Mesodermal cell (in vitro differentiated cells): ENCODE results near the gene MEX3A. TPM values are rescaled to one million over a fixed set of nuclear protein-coding genes. Genes with fewer than 3 reads are reported as not detected.
"Not testable (repeated sequence)": the region's sequence is repeated elsewhere in the genome, so short reads cannot be mapped to it uniquely, and the experiment has no call there.

Experiments used
- H3K27ac ChIP-seq: 2 replicates; pipeline ENCODE4 v1.7.0; 2013; ENCODE audit warnings: mild to moderate bottlenecking, low read depth, low read length, moderate library complexity; ENCODE audit not compliant: severe bottlenecking
- H3K36me3 ChIP-seq: 2 replicates; pipeline ENCODE4 v1.7.1; 2013; ENCODE audit warnings: mild to moderate bottlenecking, low read length, moderate library complexity; ENCODE audit not compliant: control insufficient read depth, insufficient read depth
- H3K4me1 ChIP-seq: one replicate; pipeline ENCODE4 v1.7.1; 2013; ENCODE audit warnings: mild to moderate bottlenecking, low read length; ENCODE audit not compliant: insufficient read depth, control insufficient read depth, poor library complexity, severe bottlenecking
- H3K4me3 ChIP-seq: 2 replicates; pipeline ENCODE4 v1.7.0; 2013; ENCODE audit warnings: low read length, control low read depth, mild to moderate bottlenecking; ENCODE audit not compliant: insufficient read depth, poor library complexity, severe bottlenecking; ENCODE audit errors: extremely low read depth
- H3K9me3 ChIP-seq: 2 replicates; pipeline ENCODE4 v1.7.1; 2013; ENCODE audit warnings: mild to moderate bottlenecking, low read length, moderate library complexity; ENCODE audit not compliant: control insufficient read depth
- WGBS, 2 experiments: methylation state at CpG; one replicate each; pipeline ENCODE4 v1.1.5; 2013; ENCODE audit warnings: missing lambda C conversion rate in 2 of 2; ENCODE audit not compliant: insufficient coverage in 2 of 2; 5-methylcytosine and 5-hydroxymethylcytosine counted together
- polyA plus RNA-seq, 2 experiments: library from polyadenylated mRNA; stranded (reverse); fragments of 50-300 nt; gene quantifications; one replicate each; pipeline ENCODE4 v1.2.3, GENCODE V29; 2013

The MEX3A gene, protein sequence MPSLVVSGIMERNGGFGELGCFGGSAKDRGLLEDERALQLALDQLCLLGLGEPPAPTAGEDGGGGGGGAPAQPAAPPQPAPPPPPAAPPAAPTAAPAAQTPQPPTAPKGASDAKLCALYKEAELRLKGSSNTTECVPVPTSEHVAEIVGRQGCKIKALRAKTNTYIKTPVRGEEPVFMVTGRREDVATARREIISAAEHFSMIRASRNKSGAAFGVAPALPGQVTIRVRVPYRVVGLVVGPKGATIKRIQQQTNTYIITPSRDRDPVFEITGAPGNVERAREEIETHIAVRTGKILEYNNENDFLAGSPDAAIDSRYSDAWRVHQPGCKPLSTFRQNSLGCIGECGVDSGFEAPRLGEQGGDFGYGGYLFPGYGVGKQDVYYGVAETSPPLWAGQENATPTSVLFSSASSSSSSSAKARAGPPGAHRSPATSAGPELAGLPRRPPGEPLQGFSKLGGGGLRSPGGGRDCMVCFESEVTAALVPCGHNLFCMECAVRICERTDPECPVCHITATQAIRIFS
- 61.7 TPM for polyA plus RNA-seq (2013, experiment 1 of 2)
- polyA plus RNA-seq (2013, experiment 2 of 2), result 47.5 TPM

DNA sequence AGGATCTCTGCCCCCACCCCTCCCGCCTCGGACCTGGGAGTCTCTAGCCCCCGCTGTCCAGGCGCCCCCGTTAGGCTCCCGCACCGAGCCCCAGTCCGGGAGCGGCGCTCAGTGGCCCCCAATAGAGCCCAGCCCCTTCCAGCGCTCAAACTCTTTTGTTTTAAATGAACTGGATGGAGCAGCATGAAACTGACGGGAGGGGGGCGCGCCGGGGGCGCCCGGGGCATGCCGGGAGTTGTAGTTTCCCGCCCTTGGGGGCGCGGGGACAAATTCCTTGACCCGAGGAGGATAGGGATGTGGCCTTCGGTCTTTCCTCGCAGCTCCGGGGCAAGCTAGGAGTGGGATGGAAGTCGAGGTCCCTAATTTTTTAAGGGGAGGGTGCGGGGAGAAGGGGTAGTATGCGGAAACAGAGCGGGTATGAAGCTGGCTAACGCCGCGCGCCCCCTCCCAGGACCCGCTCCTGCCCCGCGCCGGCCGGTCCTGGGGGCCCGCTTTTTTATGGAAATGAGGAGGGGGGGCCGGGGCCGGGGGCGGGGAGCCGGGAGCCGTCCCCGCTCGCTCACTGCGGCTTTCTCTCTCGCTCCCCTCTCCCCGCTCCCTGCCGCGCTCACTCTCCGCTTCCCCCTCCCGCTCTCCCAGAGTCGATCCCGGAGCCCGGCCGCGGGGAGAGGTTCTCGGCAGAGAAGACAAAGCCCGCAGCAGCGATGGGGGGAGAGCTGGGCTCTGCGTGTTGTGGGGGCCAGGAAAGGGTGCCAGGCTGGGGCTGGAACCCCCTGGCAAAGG lies at the start of gene MEX3A:
TSS of gene MEX3A (minus strand) at position 157 of the 783 bp plus-strand sequence. CDS start 467 bp downstream, outside the sequence.
- Histone ChIP-seq H3K27ac (peak within 1 kb of the TSS; percentile 94), H3K36me3 (peaks cover 41% of the 10 kb centered on the region), H3K4me3 (peak within 1 kb of the TSS; percentile 83), H3K4me1 (peaks cover 24% of the 10 kb centered on the region), H3K9me3 (no peaks in the 10 kb centered on the region)
- WGBS, 2 experiments, result 0 to 1% methylated on average over 14 to 17 of the region's 62 CpGs

DNA sequence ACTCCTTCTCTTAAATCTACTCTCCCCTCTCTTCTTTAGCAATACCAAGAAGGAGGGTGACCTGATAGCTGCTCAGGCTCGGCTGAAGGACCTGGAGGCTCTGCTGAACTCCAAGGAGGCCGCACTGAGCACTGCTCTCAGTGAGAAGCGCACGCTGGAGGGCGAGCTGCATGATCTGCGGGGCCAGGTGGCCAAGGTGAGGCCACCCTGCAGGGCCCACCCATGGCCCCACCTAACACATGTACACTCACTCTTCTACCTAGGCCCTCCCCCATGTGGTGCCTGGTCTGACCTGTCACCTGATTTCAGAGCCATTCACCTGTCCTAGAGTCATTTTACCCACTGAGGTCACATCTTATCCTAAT lies 48.3 kb upstream of the MEX3A start:
- peak overlapping the region; percentile 1 for H3K27ac ChIP-seq
- H3K9me3 ChIP-seq, result no peaks in the 10 kb centered on the region
- peaks cover 43% of the 10 kb centered on the region for H3K4me1 ChIP-seq
- peaks cover 64% of the 10 kb centered on the region for H3K36me3 ChIP-seq
- H3K4me3 ChIP-seq, result no peak overlapping the region
- 80 to 85% methylated on average over 6 of the region's 6 CpGs for WGBS, 2 experiments

DNA sequence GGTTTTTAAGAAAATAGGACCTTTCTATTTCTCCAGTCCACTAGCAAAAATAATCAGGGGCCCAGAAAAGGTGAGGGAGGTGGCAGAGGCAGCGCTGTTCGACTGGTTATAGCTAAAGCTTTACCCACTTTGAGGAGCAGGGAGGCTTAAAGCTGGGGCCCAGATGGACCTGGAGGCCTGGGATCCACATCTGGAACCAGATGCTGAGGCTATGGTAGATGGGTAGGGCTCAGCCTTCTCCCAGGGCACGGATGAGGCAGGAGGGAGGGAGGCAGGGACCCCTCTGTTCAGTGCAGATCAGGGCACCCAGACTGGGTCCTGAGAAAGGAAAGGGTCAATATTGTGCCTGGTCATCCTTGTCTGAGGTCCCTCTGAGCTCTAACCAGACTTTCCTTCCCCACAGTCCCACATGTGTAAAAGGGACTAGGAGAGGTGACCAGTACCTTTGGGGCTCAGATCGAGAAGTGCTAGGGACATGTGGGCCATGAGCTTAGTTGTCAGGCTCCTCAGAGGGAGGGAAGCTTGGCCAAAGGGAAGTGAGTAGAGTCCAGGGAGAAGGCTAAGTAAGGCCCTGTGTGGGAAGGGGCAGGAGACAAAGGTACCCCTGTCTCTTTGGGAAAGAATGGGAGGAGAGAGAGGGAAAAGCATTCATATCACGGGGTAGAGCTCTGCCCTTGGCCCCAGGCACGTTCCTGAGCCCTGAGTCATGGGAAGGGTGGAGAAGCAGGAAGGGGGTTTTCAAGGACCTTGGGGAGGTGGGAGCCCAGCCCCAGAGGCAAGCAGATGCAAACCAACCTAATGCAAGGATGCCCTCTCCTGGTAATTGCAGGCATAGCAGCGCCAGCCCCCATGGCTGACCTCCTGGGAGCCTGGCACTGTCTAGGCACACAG lies 47.7 kb upstream of the MEX3A start:
- Histone ChIP-seq H3K36me3 (peaks cover 59% of the 10 kb centered on the region), H3K4me1 (peaks cover 48% of the 10 kb centered on the region), H3K27ac (peak overlapping the region; percentile 98), H3K4me3 (no peak overlapping the region), H3K9me3 (no peaks in the 10 kb centered on the region)
- 18 to 31% methylated on average over 5 to 6 of the region's 7 CpGs for WGBS, 2 experiments

DNA sequence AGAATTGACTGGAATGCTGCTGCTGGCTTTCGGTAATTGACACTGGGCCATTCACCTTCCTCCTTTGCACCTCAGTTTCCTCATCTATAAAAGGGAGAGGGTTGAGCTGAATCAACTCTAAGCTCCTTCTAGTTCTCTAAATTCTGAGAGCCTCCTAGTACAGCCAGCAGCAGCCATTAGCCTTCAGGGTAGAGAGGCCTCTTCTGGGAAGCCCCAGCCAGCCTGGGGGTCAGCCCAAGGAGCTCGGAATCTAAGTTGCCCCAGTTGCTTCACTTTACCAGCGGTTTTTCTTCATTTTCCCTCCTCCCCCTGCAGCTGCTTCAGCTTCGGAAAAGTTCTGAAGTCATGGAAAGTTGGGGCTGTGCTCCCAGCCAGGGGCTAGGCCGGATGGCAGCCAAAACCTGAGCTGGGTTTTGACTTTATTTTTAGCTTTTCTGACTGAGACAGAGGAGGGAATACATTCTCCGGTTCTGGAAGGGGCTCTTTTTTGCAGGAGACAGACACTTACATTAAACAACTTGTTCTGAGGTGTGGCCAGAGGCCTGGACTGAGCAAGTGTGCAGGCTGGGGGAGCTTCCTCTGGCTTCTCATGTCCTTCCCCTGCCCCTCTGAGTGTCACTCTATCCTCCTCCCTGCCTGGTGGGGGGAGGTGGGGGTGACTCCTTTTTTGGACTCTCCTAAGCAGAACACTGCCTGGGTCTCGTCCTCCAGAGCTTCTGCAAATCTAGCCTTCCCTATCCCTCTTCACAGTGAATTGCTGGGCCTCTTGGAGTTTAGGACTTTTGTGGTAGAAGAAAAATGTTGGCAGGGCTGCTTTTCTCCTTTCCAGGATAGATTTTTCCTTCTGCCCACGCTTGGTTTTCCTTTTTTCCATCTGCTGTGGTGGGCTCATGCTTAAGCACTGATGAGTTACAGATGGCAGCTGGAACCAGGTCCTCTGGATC lies 46.7 kb upstream of the MEX3A start:
- Histone ChIP-seq H3K36me3 (peaks cover 51% of the 10 kb centered on the region), H3K27ac (peak overlapping the region; percentile 98), H3K4me3 (no peak overlapping the region), H3K4me1 (peaks cover 59% of the 10 kb centered on the region), H3K9me3 (no peaks in the 10 kb centered on the region)
- WGBS, 2 experiments, result 58 to 79% methylated on average over 3 of the region's 8 CpGs

DNA sequence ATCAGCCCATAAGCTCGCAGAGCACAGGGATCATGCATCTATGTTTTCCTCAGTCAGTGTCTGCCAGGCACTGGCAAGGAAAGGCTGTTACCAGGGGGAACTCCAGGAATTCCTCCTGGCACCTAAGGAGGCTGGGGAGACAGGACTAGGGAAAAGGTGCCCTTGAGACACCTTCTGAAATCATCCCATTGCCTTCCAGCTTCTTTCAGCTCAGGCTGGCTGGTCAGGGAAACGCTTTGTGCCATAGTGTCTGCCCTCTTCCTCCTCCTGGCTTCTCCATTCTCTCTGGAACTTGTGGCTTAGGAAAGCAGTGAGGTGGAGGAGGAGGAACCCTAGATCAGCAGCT lies 46.0 kb upstream of the MEX3A start:
- WGBS, 2 experiments, result 69 to 93% methylated on average over 1 to 2 of the region's 2 CpGs
- no peak overlapping the region for H3K4me3 ChIP-seq
- peak overlapping the region; percentile 98 for H3K27ac ChIP-seq
- no peaks in the 10 kb centered on the region for H3K9me3 ChIP-seq
- peaks cover 45% of the 10 kb centered on the region for H3K36me3 ChIP-seq
- peaks cover 65% of the 10 kb centered on the region for H3K4me1 ChIP-seq

DNA sequence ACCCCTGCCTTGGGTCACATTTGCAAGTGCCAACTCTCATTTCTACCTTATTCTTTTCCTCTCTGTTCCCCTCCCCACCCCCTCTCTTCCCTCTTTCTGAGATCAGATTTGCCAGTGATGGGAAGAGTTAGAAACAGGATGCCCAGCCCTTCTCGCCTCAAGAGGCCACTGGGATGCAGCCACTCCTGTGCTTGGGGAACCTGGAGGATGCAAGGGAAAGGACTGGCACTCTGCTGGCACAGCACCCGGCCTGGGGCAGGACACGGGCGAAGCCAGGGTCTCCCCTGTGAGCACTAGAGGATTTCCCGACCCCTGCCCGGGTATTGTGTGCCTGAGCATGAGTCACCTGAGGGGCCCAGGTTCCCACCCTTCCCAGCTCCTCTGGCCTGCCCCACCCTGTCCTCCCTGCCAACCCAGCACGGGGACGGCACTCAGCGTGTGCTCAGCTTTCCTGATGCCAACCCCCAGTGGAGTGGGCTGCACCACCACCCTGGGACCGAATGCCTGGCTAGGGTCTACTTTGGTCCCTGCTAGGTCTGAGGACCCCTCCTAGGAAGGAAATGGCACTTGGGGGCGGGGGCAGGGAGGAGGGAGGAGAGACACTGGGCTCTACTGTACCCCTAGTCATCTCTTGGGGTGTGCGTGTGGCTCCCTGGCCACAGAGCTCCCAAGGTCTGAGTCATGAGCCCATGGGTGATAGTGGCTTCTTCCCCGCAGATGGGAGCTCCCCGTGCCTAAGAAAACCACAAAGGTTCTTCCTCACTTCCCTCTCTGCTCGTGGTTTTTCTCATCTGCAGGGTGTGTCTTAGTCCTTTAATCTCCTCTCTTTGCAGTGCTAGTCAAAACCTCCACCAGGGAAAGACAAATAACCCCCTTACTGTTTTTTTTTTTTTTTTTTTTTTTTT lies 44.6 kb upstream of the MEX3A start:
- Histone ChIP-seq H3K9me3 (no peaks in the 10 kb centered on the region), H3K36me3 (peaks cover 34% of the 10 kb centered on the region), H3K27ac (peak overlapping the region; percentile 98), H3K4me1 (peaks cover 79% of the 10 kb centered on the region), H3K4me3 (peak overlapping the region; percentile 8)
- WGBS, 2 experiments, result 79 to 86% methylated on average over 9 to 13 of the region's 15 CpGs

DNA sequence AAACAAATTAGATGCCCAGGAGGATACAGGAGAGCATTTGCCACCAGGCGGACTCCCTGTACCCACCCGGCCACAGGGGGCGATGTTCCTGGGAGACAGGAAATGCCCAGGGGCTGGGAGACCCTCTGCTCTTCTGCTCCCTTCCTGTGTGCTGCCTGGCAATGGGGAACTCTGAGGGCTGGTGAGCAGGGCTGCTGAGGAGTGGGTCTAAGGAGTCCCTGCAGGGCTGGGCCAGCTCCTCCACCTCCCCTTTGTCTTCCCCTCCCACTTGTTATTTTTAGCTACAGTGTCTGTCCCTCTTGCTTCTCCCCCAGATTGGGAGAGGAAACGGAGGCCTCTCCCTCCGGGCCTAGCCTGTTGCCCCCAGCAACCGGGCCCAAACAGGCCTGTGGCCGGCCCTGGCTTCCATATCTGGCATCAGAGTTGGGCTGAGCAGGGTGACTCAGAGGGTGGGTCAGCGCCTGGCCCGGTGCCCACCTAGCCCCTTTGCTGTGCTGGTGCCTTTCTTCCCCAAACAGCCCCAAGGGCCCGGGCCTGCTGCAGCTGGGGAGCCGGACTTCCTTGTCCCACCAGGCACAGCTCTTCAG lies 43.9 kb upstream of the MEX3A start:
- Histone ChIP-seq H3K9me3 (no peaks in the 10 kb centered on the region), H3K4me1 (peaks cover 86% of the 10 kb centered on the region), H3K36me3 (peaks cover 32% of the 10 kb centered on the region), H3K27ac (peak overlapping the region; percentile 98), H3K4me3 (peak overlapping the region; percentile 8)
- 37 to 48% methylated on average over 5 to 9 of the region's 11 CpGs for WGBS, 2 experiments

DNA sequence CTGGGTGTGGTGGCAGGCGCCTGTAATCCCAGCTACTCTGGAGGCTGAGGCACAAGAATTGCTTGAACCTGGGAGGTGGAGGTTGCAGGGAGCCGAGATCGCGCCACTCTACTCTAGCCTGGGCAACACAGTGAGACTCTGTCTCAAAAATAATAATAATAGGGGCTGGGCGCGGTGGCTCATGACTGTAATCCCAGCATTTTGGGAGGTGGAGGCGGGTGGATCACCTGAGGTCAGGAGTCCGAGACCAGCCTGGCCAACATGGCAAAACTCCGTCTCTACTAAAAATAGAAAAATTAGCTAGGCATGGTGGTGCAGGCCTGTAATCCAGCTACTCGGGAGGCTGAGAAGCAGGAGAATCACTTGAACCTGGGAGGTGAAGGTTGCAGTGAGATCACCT lies 43.3 kb upstream of the MEX3A start:
- H3K9me3 ChIP-seq, H3K4me3 ChIP-seq: not testable (repeated sequence)
- Histone ChIP-seq H3K27ac (peak overlapping the region; percentile 98), H3K4me1 (peaks cover 92% of the 10 kb centered on the region), H3K36me3 (peaks cover 32% of the 10 kb centered on the region)
- 91 to 94% methylated on average over 9 of the region's 10 CpGs for WGBS, 2 experiments
